ENCODE data around the gene NSG1.

The NSG1 gene

DNA sequence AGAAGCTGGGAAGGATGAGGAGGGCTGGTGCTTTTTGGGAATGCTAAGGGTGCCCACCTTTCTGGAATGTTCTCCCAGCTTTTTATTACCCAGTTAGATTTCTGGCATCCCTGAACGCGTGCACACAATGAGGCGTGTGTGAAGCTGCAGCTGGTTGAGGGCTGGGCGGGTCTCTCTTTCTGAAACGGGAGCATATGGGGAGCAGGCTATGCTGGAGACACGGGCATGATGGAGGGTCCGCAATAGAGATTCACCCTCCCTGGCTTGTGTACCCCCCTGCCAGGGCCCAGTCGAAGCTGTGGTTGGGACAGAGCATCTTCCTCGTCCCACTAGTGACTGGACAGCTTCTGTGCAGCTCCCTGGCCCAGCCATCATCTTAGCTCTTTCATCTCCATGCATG is 8.5 kb downstream of the NSG1 start:
- in situ Hi-C loops (cut with HindIII; ENCODE audit: low sequenced_read_pairs) = no loop called here

DNA sequence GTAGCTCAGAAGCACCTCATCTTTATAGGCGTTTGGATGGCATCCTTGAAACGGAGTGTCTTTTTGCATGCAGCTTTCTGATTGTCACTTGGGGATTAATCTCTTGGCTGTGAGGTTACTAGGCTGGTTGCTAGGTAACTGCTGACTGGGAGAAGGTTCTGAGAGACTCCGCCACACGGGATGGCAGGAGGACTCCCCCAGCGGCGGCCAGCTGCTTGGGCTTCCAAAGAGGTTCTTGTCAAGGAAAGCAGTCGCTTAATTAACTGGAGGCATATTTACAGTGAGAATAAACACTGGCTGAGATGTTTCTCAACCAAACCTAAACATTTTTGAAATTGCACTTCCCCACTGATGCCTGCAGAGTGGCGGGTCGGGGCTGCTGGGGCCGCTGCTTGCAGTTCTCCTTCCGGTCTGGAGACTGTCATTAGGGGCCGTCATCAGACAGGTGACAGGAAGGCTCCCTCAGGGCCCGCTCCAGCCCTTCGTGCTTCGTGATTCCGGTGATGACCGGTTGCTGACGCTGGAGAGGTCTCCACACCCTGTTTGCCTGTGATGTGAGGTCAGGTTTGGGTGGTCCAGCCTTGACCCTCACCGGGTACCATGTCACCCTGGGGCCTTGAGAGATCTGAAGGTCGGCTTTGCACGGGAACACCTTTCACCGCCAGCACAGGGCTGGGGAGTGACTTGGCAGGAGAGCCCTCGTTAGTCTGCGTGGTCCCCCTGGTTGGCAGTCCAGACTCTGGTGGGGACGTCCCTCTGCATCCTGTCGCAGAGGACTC is 9.1 kb downstream of the NSG1 start:
- in situ Hi-C loops (cut with HindIII; ENCODE audit: low sequenced_read_pairs) = no loop called here

DNA sequence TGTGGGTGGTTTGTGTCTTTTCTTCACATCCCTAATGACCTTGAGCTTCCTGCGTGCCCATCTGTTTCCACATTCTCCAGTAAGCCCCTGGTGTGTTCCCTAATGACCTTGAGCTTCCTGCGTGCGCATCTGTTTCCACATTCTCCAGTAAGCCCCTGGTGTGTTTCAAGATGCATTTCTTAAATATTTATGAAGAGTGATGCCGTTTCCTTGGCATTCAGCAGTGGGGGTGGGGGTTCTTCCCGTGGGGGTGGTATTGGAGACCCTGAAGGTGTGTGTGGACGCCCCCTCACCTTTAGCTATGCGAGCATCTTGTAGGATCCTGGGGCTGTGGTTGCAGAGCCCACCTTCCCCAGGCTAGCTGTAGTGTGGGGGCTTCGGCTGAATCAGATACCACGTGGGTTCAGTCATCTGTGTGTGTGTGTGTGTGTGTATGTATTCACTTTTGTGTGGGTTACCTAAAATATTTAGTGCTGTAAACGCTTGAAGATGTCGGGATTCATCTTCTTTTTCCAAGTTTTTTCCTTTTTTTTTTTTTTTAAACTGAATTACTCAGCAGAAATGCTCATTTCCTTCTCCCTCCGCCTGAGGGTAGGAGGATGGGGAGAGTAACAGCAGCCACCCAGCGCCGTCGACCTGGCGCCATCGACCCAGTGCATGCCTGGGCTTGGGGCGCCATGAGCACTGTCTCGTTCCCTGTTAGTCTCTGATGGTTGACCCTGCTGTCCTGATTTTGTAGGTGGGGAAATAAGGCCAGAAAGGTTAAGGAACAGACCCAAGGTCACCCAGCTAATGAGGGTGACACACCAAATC is 9.9 kb downstream of the NSG1 start:
- in situ Hi-C loops (cut with HindIII; ENCODE audit: low sequenced_read_pairs) = no loop called here

DNA sequence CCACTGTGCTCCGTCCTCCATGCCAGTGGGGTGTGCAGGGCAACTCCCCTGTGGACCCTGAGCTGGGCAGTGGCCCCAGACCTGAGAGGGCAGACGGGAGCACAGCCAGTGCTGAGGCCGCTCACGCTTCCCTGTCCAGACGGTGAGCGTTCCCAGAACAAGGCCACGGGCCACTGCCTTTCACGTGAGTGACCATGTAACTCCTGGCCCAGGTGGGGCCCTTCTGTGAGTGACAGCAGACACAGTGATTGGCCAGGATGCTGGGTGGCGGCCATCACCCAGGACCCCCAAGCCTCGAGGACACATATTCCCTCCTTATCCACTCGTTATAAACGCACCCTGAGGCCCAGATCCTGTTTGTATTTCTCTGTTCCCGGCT is 10.5 kb downstream of the NSG1 start:
- in situ Hi-C loops (cut with HindIII; ENCODE audit: low sequenced_read_pairs) = no loop called here

DNA sequence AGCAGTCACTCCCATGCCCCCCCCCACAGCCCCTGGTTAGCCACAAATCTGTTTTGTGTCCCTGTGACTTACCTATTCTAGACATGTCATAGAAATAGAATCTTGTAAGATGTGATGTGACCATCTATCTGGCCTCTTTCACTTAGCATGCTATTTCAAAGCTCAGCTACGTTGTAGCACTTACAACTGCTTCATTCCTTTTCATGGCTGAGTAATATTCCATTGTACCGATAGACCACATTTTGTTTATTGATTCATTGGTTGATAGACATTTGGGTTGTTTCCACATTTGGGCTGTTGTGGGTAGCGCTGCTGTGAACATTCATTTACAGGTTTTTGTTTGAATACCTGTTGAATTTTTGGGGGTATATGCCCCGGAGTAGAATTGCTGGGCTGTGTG is 11.5 kb downstream of the NSG1 start:
- in situ Hi-C loops (cut with HindIII; ENCODE audit: low sequenced_read_pairs) = no loop called here

DNA sequence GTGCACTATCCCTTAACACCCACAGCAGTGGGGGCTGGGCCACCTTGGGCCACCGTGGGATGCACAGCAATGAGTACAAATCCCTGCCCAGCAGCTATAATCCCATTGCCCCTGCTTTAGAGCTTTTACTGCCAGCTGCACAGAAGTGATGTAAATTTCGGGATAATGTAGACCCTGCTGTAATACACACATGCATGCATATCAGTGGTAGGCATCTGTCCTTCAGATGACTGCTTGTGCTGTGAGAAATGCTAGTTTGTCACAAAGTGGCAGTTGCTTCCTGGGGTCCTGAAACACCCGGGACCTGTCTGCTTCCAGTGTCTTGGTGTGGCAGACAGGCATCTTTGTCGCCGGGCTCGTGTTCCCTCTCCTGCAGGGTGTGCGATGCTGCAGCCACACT is 14.1 kb downstream of the NSG1 start:
- in situ Hi-C loops (cut with HindIII; ENCODE audit: low sequenced_read_pairs) = no loop called here

DNA sequence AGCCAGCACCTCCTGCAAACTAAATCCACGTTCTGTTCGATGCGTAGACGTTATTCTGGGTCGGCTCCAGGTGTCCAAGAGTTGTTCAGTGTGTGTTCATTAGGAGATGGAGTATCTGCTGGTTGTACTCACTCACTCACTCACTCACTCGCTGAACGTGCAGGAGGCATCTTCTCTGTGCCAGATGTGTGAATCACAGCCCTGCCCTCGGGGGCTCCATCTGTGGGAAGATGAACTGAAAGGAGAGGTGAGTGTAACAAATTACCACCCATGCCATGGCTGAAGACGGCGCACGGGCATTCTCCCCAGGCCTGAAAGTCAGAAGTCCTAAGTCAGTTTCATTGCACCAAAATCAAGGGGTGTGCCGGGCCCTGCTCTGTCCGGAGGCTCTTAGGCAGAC is 16.1 kb downstream of the NSG1 start:
- in situ Hi-C loops (cut with HindIII; ENCODE audit: low sequenced_read_pairs) = no loop called here

DNA sequence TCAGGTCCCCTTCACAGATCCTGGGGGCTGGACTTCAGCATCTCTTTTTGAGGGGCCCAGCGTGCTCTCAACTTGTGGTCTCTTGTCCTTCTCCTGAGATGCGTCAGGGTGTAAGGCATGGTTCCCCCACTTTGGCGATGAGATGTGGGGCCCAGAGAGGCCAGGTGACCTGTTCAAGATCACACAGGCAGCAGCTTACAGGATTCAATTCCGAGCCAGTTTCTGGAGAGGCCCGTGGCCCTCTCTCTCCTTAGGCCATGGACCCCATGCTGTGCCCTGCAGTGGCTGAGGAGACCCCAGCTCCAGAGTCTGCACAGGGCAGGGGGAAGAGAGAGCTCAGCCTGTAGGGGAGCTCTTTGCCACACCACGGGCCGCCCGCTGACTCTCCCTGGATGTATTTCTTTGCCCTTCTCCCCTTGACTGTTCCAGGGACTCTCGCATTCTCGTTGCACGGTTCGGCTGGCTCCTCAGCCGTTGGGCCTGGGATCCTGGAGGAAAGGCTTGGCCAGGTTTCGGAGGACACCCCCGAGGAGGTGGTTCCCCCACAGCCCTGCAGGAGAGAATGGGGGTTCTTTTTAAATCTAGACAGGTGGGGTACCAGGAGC is 18.6 kb downstream of the NSG1 start:
- in situ Hi-C loops (cut with HindIII; ENCODE audit: low sequenced_read_pairs) = no loop called here

DNA sequence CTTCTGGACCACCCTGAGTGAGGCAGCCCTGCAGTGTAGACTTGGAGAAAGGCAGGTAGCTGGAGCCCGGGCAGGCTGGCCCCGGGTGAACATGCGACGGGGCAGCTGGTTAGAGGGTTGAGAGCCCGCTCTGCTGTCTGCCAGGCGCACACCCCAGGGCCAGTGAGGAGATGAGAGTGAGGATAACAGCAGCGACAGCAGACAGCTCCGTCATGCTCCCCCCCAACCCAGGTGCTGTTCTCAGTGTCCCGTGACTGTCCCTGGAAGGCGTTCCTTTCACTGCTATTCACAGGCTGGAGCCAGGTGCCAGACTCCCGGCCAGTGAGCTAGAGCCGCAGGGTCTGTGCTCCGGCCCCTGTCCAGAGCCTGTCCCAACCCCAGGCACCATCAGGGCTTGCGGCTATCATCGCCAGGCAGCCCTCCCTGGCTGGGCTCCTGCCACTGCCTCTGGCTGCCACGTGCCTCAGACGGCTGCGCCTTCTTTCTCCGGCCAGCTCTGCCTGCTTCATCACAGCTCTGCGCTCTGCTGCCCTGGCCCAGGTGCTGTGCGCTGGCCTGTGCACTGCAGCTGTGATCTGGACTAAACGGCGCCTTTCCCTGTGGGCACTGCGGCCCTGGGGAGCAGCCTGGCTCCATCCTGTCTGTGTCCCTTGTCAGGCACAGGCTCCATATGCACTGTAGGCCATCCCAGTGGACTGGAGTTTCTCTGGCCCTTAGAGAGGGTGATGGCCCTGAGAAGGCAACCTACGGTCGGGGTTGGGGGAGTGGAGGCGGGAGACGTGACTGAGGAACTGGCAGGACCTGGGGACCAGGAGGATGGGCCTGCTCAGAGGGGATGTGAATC is 19.8 kb downstream of the NSG1 start:
- in situ Hi-C loops (cut with HindIII; ENCODE audit: low sequenced_read_pairs) = no loop called here

DNA sequence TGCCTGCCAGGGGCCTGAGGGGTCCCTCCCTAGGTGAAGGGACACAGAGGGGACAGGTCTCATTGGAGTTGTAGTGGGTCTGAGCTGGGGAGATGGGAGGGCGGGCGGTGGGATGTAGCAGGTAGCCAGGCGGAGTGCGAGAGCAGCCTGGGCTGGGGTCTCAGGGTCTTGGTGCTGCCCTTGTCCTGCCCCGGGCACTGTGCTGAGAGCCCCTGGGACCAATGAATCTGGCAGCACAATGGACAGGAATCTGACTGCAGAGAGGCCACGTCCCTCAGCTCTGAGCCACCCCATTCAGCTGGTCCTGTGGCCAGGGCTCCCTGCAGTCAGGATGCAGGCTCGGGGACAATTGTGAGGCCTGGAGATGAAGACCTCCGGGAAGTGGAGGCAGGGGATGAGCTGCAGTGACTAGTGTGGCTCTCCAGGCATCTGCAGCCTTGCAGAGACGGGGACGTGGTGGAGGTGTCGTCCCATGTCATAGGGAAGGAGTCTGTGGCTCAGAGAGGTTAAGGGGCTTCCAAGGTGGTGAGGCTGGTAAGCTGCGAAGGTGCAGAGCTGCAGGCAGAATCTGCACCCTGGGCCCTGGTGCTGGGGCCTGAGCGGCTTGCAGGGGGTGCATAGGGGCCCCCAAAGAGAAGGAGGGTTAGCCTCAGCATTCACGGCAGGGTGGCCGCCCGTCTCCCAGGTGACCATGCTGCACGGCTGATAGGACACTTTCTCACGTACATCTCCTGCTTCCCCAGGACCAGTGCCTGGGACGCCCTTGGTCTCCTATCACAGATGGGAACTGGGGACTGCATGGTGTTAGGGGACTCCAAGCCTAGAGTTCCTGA is 20.6 kb downstream of the NSG1 start:
- in situ Hi-C loops (cut with HindIII; ENCODE audit: low sequenced_read_pairs) = no loop called here

DNA sequence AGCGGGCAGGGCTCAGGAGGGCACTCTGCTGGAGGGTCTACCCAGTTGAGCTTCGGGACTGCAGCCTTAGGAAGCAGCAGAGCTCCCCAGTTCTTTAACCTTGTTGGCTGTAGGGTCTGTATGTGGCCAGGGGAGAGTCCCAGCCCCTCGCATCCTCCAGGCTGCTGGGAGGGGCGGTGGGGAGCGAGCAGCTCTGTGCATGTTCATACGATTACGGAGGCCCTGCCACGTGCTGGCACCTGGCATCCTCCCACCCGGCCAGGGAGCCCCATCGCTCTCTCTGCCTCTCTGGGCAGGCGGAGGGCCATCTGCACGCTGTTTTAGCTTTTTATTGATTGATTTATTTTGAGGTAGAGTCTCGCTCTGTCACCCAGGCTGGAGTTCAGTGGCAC is 21.2 kb downstream of the NSG1 start:
- in situ Hi-C loops (cut with HindIII; ENCODE audit: low sequenced_read_pairs) = no loop called here

DNA sequence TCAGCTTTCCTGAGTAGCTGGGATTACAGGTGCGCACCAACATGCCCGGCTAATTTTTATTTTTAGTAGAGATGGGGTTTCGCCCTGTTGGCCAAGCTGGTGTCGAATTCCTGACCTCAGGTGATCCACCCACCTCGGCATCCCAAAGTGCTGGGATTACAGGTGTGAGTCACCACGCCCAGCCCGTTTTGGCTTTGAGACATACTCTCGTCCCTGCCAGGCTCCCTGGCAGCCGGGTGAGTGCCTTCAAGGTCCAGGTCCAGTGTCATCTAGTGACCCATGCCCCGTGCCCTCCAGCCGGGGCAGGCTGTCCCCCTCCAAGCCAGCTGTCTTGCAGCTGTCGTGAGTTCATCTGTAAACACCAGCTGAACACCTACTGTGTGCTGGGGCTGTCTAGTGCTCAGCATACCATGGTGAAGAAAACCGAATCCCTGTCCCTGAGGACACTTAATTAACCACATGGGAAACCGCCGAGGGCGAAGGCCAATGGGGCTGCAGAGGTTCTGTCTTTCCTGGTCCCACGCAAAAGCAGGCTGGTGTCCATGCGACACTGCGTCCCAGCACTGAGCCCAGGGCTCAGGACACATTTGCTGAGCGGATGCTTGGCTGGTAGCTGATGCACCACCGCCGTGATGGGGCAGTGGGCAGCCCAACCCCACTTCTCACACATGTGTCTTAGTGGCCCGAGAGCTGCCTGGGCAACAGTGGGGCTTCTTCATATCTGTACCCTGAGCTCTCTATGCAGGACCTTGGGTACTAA is 21.9 kb downstream of the NSG1 start:
- in situ Hi-C loops (cut with HindIII; ENCODE audit: low sequenced_read_pairs) = no loop called here

DNA sequence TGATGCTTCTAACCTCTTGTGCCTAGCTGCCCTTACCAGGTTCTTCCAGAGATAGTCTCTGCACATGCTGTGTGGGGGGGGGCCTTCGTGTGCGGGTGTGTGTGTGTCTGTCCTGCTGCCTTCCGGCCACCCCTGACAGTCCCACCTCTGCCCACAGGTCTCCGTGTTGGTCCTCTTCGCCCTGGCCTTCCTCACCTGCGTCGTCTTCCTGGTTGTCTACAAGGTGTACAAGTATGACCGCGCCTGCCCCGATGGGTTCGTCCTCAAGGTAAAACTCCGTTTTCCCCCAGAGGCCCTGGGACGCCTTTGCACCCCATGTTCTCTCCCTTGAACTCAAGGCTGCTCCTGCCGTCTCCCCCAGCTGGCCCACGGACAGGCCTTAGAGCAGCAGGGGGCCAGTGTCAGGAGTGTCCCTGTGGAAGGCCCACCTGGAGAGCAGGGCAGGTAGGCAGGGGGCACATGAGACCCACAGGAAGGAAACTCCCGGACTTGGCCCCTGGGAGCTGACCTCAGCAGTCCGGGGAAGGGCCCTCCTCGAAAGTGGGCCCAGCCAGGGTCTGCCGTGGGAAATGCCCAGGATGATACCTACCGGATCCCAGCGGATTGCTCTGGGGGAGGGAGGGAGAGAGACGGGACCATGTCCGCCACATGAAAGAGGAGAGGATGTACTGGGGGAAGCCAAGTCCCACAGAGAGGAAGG is 22.7 kb downstream of the NSG1 start:
- in situ Hi-C loops (cut with HindIII; ENCODE audit: low sequenced_read_pairs) = no loop called here

DNA sequence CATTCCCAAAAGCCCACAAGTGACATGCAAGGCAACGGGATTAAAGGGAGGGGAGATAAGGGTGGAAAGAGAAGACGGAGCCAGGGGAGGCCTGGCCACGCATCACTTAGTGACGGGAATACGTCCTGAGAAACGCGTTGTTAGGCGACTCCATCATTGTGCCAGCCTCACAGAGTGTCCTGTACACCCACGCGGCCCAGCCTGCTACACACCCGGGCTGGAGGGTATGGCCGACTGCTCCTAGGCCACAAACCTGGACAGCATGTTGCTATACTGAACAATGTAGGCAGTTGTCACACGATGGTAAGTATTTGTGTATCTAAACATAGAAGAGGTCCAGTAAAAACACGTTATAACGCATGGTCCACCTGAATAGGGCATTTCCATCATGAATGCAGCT is 23.4 kb downstream of the NSG1 start:
- in situ Hi-C loops (cut with HindIII; ENCODE audit: low sequenced_read_pairs) = no loop called here

DNA sequence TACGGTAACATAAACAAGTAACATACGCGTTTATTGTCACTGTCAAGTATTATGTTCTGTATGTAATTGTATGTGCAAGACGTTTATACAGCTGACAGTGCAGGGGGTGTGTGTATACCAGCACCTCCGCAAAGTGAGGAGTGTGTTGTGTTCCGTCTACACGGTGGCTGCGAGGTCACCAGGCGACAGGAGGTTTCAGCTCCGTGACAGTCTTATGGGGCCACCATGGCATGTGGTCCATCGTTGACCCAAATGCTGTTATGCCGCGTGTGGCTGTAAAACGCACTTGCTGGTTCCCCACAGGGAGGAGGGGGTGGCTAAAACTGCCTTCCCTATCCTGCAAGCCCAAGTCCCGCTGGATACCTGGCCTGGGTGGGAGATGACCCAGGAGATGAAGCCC is 25.0 kb downstream of the NSG1 start:
- in situ Hi-C loops (cut with HindIII; ENCODE audit: low sequenced_read_pairs) = no loop called here

DNA sequence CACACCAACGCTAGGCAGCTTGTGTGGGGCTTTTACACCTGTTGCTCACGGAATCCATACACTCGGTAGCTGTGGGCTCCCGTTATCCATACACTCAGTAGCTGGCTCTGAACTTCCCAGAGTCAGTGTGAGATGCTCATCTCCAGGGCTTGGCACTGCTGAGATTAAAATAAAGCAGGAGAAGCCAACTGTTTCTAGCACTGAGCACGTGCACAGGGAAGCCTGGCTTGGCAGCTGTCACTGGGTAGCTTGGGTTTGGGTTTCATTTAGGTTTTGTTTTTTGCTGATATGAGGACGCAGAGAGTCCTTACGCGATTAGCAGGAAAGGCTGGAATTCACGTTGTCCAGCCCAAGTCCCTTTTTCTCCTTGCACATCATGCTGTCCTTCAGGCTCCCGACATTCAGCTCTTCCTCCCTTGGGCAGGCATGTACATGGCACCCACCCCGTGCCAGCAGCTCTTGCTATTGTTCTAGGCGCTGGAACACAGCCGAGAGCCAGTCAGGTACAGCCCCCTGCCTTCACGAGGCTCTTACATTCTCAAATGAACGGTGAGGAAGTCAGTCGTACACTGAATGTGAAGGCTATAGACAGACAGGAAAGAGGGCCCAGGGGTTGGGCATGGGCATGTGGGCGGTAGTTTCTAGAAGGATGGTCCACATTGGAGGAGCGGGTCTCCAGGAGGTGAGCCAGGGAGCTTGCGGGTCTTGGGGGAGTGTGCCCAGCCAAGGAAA is 25.9 kb downstream of the NSG1 start:
- in situ Hi-C loops (cut with HindIII; ENCODE audit: low sequenced_read_pairs) = no loop called here

DNA sequence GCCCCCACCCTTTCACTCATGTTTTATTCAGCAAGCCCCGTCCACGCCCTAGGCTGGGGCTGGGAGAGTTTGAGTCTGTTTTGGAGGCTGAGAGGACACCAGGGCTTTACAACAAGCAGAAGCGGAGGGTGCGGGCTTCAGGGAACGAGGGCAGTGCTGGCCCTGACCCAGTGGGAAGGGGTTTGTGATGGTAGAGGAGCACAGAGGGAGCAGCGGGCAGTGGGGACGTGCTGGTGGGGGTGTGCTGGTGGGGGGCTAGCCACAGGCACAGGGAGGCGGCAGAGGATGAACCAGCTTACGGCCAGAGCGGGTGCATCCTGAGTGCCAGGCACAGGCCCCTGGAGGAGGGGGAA is 26.4 kb downstream of the NSG1 start:
- in situ Hi-C loops (cut with HindIII; ENCODE audit: low sequenced_read_pairs) = no loop called here

DNA sequence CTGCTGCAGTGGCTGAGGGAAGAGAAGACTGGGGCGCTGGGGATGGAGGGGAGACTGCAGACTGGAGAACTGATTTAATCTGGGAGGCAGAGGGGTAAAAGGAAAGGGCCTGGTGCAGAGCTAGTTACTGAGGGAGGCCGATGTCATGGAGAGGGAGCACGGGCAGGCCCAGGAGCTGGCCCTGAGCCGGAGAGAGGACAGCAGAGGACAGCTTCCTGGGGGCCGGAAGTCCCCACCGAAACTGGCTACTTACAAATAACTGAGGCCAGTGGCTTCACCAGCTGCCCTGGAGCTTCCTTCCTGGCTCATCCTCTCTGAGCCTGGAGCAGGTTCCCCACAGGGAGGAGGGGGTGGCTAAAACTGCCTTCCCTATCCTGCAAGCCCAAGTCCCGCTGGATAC is 26.9 kb downstream of the NSG1 start:
- in situ Hi-C loops (cut with HindIII; ENCODE audit: low sequenced_read_pairs) = no loop called here

Data from DLD1 (cell line).